GM18511 (cell line): ENCODE results near the gene HMGN4.

ENCODE experiments used
- ATAC-seq: cut with Tn5 transposase; IDR thresholded peaks from one replicate; pipeline ENCODE4 v1.9.1; 2021; ENCODE audit warnings: mild to moderate bottlenecking, moderate library complexity; ENCODE audit not compliant: unreplicated experiment

The HMGN4 gene

DNA sequence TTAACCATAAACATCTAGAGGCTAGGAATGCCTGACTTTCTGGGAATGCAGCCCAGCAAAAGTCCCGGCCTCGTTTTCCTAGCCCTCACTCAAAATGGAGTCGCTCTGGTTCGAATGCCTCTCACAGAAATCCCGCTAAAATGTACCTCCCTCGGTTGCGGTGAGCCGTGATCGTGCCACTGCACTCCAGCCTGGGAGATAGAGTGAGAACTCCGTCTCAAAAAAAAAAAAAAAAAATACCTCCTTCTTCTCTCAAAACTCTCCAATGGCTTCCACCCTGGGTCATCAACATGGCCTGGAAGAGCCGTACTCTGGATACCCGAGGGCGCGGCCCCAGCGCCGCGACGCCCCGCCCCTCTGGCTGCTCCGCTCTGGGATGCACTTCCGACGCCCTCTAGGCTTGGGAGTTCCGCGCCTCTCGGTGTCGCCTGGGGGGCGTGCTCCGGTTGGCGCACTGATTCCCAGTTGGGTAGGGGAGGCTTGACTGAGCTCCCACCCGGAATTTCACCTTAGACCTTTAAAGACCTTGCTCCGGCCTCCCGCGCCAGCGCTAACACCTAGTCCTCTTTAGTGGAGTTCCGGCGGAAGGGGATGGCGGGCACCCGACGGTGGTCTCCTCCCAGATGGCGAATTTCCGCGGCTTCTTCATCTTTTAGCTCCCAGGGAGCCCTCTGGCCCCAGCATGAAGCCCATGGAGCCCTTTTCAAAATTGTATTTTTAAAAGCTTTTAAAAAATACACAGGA is 12.3 kb downstream of the HMGN4 start:
- ATAC-seq: no peak

DNA sequence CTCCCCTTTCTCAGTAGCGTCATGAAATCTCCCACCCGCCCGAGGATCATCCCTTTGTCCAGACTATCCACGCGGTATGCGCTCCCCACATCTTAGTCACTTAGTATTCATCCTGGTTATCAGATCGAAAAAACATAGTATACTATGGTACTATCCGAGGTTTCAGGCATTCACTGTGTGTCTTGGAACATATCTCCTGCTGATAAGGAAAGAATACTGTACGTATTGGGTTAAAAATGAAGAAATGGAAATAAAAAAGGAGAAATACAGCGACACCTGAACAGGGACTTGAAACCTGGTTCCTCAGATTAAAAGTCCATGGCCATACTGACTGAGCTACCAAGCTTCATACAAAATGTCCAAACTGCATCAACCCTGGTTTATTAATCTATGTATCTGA is 14.0 kb downstream of the HMGN4 start:
- ATAC-seq: no peak

DNA sequence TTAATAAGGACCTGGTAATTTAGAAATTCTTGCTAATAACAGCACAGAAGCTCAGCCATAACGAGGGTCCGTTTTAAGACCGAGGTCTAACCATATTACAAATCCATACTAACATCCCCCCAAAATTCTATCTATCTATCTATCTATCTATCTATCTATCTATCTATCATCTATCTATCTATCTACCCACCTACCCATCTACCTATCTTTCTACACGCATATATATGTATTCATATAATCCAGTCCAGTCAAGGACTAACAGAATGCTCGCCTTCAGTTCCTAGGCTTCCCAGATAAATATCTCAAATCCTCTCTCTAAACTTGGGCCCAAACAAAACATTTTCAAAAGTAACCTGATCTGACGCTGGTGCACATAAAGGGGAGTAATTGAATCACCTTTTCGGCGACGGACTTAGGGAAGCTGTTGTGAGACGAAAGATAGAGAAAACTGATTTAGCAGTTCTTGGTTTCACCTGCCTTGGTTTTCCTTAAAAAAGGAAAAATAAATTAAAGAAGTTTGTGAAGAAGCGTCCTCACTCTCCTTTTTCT is 14.5 kb downstream of the HMGN4 start:
- no peak for ATAC-seq

DNA sequence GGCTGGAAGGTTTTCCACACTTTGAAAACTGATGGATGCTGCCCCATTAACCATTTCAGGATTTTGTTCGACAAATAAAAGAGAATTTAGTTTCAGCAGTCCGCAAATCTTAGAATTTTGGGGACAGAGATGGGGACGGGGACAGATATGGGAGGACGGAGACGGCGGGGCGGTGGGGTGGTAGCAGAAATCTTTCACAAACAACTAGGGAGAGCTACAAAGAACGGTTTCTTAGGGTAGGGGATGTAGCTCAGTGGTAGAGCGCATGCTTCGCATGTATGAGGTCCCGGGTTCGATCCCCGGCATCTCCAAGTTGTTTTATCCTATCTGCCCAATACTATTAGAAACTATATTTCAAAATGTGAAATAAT is 15.1 kb downstream of the HMGN4 start:
- peak; percentile 46 for ATAC-seq

DNA sequence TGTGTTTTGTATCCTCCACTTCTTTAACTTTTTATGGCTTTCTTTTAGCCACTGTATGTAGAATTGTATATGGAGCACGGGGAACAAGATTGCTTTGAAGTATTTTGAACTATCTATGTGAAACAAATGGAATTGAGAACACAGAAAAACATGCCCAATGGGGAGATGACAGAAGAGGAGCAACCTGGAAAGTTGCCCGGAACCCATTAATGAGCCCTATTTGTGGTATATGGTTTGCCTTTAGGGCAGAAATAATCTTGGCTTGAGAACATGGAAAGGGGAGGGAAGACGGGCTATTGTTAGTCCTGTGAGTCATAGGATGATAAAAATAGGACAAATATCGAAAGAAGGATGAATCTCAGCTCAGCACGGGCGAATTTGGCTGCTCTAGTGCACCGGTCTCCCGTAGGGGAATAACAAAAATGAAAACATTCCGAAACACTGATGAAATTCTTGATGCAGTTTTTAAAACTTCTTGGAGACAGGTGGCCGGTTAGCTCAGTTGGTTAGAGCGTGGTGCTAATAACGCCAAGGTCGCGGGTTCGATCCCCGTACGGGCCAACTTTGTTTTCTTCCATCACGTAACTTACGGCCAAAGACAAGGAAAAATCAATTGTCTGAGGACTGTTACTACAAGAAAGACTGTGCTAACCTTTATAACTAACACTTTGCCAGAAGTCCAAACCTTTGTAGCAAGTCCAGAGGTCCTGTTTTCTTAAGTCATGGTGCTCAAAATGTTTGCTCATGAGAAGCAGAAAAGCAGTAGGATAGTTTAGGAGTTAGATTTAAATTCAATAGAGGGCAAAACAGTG is 15.7 kb downstream of the HMGN4 start:
- ATAC-seq: peak; percentile 56

DNA sequence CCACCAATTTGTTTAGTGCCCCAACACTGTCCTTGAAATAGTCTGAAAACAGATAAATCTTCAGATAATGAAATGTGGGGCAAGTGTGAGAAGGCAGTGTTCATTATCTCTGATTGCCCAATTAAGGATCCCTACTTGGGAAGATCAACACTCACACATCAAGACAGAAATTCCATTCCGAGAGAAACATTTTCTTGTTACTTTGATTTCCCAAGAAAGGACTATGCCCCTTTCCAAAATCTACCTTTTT is 16.2 kb downstream of the HMGN4 start:
- ATAC-seq: no peak

DNA sequence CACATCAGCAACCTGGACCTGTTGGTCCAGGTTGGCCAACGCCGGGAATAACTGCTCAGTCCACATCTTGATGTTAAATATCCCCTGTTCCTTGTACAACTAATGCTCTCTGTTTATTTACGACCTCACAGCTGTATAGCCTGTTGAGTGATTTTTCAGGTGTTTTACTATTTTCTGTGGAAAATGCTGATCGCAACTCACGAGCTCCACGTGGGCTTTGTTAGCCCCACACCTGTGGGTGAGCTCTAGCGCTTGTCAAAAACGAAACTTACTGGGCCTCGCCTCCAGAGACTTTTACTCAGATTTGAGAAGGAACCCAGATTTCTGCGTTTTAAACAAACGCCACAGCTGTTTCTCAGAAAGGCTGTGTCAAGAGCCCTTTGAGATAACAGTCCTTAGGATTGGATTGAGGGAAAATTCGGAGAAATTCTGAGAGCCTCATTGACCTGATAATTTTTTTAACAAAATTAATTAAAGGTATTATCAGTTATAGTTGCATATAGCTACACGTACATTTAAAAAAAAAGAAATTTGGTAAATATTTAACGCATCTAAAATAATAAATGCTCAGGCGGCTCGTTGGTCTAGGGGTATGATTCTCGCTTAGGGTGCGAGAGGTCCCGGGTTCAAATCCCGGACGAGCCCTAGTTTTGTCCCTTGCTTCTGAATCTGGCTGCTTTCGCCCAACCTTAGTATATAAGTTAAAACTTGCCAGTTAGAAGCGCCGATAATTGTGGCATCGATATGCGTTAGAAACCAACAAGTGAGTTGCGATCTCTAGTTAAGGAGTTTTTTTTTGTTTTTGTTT is 16.7 kb downstream of the HMGN4 start:
- peak; percentile 27 for ATAC-seq

DNA sequence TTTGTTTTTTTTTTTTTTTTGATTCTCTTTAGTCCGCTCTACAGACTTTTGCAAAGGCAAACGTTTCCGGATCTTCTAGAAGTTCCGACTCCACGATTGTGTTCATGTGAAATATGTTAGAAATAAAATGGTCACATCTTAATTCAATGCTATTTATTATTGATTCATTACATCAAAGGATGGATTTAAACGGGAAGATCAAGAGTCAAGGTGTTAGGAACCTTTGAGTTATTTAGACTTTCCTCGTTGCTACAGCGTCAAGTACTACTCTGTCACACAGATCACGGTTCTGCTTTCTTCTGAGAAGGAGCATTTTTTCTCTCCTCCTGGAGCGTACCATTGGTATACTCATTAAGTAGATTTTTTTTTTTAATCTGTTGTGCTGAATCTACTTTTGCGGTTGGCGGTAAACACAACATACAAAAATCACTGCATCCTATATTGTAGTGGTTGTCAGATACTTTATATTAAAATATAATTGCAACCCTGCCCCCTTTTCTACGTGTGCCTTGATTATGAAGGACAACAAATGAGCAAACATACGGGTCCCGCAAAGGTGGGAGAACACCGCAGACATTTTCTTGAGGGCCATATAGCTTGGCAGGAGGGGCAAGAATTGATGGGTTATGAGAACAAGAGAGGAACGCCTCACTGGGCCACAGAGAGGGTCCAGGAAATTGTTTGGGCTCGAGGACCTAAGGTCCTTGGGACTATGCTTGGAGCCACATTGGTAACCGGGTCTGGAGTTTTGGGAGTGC is 17.5 kb downstream of the HMGN4 start:
- ATAC-seq: no peak

DNA sequence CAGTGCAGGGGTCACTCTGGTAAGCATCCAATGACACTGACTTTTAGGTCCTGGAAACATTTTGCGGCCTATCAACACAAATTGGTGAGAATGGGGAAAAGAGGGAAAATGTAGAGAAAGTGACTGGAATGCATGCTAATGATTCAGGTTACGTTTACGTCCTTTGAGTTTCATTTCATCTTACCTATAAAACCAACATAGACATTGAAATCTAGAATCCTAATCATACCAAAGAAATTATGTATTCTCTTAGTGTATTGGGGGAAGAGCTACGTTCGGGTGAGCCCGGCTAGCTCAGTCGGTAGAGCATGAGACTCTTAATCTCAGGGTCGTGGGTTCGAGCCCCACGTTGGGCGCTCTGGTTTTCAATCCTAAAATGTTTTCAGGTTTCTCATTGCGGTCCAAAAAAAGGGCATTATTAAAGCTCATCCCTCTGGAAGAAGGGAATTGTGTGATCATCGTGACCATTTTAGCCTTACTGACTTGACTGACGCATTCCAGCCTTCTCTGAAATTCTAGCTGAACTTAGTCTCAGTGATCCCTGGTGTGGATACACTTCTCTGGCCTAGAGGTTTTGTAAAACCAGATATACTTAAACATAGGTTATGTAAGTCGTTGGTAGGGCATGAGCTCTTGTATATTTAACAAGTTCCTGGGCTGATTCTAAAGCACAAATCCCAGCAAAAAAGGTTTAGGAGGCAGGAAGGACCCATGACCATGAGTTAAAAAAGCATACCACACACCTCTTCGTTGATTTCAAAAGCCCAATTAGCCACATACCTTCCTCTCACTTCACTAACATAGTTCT is 18.3 kb downstream of the HMGN4 start:
- ATAC-seq: no peak

DNA sequence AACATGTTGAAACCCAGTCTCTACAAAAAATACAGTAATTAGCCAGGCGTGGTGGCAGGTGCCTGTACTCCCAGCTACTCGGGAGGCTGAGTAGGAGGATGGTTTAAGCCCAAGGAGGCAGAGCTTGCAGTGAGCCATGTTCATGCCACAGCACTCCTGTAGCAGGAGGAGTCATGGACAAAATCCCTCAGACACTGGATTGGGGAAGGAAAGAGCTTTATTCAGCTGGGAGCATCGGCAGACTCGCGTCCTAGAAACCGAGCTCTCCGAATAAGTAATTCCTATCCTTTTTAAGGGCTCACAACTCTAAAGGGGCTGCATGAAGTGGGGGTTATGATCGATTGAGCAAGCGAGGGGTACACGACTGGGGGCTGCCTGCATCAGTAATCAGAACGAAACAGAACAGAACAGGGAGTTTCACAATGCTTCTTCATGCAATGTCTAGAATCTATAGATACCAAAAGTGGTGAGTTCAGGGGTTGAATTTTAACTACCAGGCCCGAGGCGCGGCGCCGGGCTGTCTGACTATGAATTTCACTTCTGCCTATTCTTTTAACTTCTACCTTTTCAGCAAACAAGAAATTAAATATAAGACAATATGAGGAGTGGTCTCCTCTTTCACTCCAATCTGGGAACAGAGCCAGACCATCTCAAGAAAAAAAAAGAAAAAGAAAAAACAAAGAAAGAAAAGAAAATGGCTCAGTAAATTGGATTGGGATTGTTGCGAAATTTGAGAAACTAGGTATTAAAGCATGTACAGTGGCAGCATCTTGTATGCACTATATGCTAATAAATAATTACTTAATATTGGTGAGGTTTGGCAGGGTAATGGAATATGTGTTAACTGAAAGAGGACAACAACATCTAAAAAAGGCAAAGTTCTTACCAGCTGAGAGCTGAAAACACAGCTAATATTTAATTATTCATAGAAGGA is 23.6 kb downstream of the HMGN4 start:
- no peak for ATAC-seq

DNA sequence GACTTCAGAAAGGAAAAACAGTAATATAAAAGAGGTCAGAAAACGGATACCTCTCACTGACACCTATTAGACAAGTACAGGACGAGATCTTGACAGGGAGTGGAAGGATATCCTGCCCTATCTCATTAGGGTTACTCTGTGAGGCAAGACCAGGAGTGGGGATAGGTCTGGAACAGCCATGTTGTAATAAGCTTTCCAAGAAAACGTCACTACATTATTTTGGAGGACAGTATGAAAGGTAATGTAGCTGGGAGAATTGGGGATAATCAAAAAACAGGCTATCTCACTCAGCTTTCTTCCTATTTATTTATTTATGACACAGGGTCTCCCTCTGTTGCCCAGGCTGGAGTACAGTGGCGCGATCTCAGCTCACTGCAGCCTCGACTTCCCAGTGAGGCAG is 25.3 kb downstream of the HMGN4 start:
- no peak for ATAC-seq

DNA sequence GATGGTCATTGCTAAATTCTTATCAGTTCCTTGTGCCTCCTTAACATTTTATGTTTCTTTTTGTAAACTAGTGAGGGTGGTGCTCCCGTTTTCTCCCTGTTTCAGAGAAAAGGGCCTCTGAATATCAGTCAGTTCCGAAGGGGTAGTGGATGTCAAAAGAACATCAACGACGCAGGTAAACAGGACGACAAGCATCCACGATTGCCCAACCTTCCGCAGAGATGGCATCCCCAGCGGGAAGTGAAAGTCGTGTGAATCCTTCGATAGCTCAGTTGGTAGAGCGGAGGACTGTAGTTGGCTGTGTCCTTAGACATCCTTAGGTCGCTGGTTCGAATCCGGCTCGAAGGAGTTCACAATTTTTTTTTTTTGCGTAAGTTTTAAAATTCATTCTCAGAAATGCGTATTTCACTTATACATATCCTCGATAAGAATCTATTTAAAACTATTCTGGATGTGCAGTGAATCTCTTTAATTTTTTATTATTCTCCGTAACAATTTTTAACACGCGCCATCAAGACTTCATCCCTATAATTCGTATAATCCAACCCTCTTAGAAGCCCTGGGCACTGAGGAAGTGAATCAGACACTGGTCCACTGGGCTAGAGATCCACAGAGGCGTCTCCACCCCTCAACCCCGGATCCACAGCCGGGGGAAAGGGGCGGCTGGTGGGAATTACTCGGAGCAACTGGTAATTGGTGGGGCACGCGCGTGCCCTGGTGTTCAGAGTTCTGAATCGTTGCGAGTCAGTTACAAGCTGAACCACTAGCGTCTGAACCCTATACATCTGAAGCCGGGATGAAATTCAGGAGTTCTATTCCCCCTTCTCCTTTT is 30.7 kb downstream of the HMGN4 start:
- ATAC-seq: peak; percentile 79

DNA sequence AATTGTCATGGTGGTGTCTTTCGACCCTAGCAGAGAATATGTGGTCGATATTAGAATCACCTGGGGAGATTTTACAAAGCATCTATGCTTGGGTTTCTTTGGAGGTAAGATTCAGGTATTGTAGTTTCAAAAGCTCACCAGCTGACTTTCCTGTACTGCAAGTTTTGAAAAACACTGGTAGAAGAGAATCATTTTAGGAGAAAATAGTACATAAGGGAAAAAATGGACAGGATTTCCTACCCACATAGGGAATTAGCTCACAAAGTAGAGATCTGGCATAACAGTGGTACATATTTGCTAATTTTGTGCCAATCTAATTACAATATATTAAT is 31.2 kb downstream of the HMGN4 start:
- no peak for ATAC-seq

DNA sequence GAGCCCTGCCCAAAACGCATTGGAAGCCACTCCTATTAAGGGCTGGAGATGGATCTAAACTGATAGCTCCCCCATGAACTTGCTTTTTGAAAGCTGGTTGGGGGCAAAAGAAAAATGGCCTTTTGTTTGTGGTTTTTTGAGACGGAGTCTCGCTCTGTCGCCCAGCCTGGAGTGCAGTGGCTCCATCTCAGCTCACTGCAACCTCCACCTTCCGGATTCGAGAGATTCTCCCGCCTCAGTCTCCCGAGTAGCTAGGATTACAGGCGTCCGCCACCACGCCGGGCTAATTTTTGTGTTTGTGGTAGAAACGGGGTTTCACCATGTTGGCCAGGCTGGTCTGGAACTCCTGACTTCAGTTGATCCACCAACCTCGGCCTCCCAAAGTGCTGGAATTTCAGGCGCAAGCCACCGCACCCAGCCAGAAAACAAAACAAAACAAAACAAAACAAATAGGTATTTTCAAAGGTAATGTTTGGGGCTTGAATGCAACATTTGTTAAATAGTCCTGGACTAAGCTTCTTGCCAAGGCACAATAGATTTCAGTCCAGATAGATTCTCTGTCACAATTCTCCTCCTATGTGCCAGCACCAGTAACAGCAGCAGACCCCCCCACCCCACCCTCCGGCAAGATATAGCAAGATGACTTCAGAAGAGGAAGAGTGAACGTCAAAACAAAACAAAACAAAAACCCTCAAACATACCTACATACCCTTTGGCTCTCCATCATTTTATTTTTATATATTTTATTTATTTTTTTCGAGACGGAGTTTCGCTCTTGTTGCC is 32.1 kb downstream of the HMGN4 start:
- ATAC-seq: no peak

DNA sequence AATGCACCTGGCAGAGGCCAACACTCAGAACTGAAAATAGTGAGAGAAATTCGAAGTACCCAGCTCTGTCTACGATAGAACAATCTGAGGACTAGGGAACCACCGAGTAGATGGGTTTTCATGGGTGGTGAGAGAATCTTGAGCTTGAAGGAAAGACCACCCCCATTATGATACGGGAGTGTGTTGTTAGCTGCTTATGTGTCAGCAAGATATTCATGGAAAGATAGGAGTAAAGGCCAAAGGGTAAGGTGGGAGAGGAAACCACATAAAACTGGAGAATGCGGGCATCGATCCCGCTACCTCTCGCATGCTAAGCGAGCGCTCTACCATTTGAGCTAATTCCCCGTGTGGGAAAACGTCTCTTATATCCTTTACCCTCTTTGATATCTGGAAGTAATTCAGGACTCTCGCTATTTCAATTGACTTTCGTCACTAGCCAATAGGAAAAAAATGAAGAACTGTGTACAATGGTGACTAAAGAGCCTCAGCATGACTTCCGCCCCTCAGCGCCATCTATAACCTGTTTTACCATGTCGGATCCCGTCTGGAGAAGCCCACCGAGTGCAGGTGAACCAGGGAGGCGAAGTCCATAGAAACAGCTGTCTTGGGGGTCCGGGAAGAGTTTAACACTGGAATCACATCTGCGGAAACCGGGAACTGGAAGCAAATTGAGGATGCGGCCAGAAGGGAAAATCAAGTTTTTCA is 33.6 kb downstream of the HMGN4 start:
- ATAC-seq: no peak

DNA sequence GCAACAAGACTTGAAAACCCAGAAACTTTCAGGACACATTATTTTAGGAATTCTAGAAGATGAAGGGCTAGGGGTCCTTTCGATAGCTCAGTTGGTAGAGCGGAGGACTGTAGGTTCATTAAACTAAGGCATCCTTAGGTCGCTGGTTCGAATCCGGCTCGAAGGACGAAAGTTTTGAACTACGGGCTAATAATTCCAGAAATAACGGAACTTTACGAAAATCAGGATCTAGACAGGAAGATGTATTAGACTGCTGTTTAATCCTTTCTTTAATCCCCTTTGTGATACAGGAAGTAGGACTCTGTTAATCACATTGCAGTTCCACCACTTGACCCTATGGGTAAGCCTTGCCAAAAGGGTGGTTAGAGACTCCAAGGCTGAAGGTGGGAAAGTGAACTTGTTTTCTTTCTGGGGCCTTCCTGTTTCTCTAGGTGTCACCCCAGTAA is 37.4 kb downstream of the HMGN4 start:
- no peak for ATAC-seq

DNA sequence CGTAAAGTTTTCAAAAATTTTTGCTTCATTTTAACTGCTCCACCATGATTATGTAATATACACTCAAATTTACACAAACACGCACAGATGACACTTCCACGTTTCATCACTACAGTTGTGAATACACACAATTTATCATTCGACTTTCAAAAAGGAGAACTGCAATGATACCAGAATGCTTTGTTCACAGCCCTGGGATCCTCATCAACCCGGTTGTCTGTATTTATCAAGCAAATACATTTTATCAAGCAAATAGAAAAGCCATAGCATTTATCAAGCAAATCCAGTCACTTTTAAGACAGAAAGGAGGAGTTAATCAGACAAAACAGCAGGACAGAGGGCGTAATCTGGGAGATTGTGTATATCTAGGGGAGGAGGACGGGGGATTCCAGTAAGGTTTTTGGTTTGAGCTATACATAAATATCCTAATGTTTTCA is 38.3 kb downstream of the HMGN4 start:
- no peak for ATAC-seq
